Ecto neural progenitor cell (in vitro differentiated cells): ENCODE data around the gene SLC22A24.
"Not testable (repeated sequence)": the region's sequence is repeated elsewhere in the genome, so short reads cannot be mapped to it uniquely, and the experiment has no call there.

ENCODE experiments used
- DNase-seq: peaks from one replicate; pipeline ENCODE4 v3.0.0-alpha.2; 2018; ENCODE audit warnings: low spot score

SLC22A24 gene, protein sequence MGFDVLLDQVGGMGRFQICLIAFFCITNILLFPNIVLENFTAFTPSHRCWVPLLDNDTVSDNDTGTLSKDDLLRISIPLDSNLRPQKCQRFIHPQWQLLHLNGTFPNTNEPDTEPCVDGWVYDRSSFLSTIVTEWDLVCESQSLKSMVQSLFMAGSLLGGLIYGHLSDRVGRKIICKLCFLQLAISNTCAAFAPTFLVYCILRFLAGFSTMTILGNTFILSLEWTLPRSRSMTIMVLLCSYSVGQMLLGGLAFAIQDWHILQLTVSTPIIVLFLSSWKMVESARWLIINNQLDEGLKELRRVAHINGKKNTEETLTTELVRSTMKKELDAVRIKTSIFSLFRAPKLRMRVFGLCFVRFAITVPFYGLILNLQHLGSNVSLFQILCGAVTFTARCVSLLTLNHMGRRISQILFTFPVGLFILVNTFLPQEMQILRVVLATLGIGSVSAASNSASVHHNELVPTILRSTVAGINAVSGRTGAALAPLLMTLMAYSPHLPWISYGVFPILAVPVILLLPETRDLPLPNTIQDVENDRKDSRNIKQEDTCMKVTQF

DNA sequence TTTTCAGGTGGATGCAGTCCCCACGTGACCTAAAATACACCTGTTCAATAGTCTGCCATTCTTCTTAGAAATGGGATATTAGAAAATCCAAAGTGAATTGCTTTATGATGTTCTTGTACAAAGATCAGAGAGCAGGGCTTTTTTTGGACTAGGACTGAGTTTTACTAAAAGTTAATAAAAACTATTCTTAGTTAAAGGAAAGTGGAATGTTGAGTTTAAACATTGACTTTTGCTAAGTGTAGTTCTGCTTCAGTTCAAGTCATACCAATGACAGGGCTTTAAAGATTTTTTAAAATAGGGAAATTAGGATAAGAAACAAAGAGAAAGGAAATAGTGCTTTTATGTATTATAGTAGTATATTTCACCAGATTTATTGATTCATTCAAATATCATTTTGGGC is at the start of gene SLC22A24:
TSS of gene SLC22A24 (minus strand) at position 101 of the 400 bp plus-strand sequence. CDS start 442 bp downstream, outside the sequence.
- no peak for DNase-seq

DNA sequence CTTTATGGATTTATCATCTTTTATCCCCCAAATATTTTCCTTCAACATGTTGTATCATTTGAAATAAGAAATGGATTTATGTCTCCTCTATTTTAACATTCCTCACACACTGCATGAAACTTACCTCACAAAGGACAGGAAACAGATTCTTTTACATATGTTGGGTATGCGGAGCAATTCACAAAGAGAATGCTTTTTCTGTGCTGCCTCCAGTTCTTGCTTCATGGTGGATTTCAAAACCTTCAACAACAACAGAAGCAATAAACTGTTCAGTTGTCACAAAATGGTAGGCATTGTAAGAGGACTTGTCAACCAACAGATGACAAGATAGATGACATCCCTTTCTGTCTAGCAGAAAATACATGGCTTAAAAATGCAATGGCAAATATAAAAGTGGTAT is 36.5 kb upstream of the SLC22A24 start:
- DNase-seq = no peak

DNA sequence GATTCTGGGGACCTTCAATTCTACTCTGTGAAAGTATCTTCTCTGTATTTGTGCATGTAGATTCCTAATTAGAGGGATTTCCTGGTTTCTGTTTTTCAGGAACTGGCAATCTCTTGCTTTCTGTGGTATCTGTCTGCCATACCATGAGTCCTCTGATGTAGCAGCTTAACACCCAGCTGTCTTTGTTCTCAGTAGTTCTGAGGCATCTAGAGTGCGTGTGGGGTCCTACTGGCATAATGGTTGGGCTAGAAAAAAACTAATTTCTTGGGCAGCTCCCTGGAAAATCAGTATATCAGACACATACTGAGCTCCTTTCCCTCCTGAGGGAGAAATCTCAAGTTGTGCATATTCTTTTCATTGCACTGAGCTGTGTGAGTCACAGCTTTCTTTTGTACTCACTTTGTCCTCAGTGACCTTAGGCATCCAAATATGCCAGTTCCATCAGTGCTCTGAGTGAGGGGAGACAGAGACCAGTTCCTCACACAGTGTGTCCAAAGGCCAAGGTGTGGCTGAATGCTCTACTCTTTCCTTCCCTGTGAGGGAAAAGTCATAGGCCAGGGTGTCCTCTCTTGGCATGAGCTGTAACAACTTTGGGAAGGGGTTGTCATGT is 35.5 kb upstream of the SLC22A24 start:
- DNase-seq = no peak

- DNase-seq = no peak
Measured at GRCh38 chr11:63177872-63178271, 33.9 kb upstream of the SLC22A24 start.

DNA sequence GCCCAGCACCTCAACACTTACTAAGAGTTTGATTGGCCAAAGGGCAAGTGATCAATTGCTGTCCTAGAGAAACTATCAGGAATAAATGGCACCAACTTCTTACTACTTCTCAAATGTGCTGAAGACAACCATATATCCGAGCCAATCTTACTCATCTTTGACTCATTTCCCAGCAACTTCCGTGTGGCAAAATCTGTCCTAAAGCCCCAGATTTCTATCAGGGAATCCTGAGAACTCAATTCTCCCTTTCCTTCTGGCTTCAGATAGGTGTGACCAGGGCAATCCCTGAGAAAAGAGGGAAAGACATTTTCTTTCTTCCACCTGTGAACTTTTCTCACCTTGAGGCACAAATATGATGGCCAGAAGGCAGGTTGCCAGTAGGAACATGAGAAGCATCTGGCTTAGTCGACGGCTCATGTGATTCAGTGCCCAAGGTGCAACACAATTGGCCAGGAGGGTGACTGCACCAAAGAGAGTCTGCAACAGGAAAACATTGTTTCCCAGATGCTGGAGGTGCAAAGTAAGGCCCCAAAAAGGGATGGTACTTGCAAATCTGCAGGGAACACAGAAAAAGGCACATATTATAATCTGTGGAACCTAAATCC is 21.8 kb upstream of the SLC22A24 start:
- DNase-seq = no peak

DNA sequence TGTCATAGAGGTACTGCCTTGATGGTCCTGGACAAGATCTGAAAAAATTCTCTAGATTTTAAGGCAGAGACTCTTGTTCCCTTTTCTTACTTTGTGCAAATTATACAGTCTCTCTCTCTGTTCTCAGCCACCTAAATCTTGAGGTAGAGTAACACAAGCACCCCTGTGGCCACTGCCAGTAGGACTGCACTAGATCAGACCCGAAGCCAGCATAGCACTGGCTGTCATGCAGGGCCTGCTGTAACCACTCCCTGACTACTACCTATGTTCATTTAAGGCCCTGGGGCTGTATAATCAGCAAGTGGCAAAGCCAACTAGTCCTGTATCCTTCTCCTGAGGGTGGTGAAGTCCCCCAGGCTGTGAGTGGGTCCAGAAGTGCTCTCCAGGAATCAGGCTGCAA is 11.8 kb upstream of the SLC22A24 start:
- DNase-seq = no peak

DNA sequence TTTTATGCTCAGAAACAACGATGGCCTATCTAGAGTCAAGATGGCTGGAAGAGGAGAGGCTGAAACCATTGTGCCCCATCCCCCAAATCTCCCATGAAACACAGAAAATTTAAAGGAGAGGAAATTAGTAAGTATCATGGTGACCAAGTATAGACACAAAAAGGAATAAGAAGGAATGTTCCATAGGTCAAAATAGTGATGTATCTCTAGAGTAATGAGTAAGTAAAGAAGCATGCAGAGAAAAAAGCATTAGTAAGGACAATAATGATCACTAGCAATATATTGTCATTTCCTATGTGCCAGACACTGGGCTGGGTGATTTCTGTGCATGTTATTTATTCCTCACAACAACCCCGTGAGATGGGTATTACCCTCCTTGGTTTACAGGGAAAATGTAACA is 2.6 kb upstream of the SLC22A24 start:
- no peak for DNase-seq

DNA sequence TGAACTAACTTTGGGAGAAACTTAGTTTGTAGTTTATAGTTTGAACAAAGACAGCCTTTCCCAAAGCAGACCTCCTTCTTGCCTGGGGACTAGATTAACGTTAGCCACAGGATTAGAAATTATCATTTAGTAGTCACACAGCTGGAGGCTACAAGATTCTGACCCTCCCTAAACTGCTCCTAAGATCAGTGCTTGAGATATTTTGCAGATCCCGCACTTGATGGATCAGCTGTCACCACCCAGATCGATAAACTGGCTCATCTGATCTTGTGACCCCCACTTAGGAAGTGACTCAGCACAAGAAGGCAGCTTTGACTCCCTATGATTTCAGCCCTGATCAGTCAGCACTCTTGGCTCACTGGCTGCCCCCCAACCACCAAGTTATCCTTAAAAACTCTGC is 1.6 kb downstream of the SLC22A24 start:
- DNase-seq = no peak

DNA sequence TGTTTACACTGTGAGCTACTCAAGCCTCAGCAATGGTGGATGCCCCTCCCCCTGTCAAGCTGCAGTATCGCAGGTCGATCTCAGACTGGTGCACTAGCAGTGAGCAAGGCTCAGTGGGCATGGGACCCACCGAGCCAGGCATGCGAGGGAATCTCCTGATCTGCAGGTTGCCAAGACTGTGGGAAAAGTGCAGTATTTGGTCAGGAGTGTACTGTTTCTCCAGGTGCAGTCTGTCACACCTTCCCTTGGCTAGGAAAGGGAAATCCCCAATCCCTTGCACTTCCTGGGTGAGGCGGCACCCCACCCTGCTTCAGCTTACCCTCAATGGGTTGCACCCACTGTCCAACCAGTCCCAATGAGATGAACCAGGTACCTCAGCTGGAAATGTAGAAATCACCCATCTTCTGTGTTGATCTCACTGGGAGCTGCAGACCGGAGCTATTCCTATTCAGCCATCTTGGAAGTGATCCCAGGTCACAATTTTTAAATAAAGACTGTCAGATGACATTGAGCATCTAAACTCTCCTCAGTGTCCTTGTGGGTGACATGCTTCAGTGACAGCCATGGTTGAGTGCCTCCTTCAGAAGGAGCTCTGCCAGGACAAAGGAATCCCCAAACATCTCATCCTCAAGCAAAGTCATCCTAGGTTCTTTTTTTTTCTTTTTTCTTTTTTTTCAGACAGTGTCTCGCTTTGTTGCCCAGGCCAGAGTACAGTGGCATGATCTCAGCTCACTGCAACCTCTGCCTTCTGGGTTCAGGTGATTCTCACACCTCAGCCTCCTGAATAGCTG is 10.8 kb downstream of the SLC22A24 start:
- DNase-seq = no peak

GRCh38 chr11:63099555-63099954 is 44.5 kb downstream of the SLC22A24 start:
- DNase-seq = no peak

DNA sequence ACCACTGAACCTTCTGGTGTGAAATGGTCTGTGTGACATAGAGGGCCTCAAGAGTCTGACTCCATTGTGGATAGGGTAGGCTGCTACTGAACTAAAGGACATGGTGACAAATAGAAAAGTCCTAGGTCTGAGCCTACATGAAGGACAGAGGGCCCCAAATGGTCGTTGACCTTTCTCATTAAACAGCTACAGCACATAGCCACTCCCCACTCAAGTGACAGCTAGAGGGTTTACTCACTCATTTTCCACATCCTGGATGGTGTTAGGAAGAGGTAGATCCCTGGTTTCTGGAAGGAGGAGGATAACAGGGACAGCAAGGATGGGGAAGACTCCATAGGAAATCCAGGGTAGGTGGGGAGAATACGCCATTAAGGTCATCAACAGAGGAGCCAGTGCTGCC is 63.3 kb downstream of the SLC22A24 start:
- DNase-seq = no peak

DNA sequence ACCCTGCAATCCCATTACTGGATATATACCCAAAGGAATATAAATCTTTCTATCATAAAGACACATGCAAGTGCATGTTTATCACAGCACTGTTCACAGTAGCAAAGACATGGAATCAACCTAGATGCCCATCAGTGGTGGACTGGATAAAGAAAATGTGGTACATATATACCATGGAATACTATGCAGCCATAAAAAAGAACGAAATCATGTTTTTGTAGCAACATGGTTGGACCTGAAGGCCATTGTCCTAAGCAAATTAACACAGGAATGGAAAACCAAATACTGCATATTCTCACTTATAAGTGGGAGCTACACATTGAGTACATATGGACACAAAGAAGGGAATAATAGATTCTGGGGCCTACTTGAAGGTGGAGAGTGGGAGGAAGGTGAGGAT is 97.8 kb downstream of the SLC22A24 start:
- DNase-seq = not testable (repeated sequence)

DNA sequence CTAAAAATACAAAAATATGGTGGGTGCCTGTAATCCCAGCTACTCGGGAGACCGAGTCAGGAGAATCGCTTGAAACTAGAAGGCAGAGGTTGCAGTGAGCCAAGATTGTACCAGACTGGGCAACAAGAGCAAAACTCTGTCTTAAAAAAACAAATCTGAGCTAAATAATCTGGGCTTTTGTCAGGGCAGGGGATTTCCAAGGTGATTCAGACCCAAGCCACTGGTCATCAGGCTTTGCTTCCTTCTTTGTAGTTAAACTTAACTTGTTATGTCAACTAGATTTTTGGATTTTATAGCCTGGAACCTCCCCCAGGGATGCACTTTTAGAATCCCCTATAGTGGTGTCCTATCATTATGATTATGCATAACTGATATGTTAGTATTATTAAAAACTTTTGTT is 101.4 kb downstream of the SLC22A24 start:
- DNase-seq = no peak

GRCh38 chr11:63032457-63032856 is 111.6 kb downstream of the SLC22A24 start:
- DNase-seq = no peak
